IPS-18c (cell line): Measurements from ENCODE around the gene CCL24.
"Not testable (repeated sequence)": the region's sequence is repeated elsewhere in the genome, so short reads cannot be mapped to it uniquely, and the experiment has no call there.

Experiments used
- H3K4me3 ChIP-seq: 2 replicates; pipeline ENCODE4 v1.7.0; 2013; ENCODE audit warnings: low read depth, mild to moderate bottlenecking, low read length, moderate library complexity; ENCODE audit not compliant: insufficient read depth
- H3K9me3 ChIP-seq: one replicate; pipeline ENCODE4 v1.6.1; 2013; ENCODE audit warnings: mild to moderate bottlenecking, low read length, moderate library complexity; ENCODE audit not compliant: control insufficient read depth, insufficient read depth

CCL24 gene, protein sequence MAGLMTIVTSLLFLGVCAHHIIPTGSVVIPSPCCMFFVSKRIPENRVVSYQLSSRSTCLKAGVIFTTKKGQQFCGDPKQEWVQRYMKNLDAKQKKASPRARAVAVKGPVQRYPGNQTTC

GRCh38 chr7:75813781-75814236 lies at the start of gene CCL24:
Gene CCL24 (minus strand): TSS chr7:75813806. CDS start chr7:75813715, 91 bp downstream.
- Histone ChIP-seq H3K9me3 (no peaks in the 10 kb centered on the region), H3K4me3 (no peak within 1 kb of the TSS)

DNA sequence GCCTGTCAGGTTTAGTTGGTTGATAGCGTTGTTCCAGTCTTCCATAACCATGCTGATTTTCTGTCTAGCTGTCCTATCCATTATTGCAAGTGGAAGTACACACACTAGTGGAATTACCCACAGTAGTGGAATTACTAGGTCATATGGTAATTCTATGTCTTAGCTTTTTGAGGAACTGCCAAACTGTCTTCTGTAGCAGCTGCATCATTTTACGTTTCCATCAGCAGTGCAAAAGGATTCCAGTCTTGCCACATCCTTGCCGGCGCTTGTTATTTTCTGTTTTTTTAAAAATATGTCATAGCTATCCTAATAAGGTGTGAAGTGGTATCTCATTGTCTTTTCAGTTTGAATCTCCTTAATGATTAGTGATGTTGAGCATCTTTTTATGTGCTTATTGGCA lies 48.0 kb upstream of the CCL24 start:
- Histone ChIP-seq H3K9me3 (no peaks in the 10 kb centered on the region), H3K4me3 (no peak overlapping the region)

- H3K9me3 ChIP-seq, result no peaks in the 10 kb centered on the region
- H3K4me3 ChIP-seq, result no peak overlapping the region
These were observed 44.8 kb upstream of the CCL24 start for GRCh38 chr7:75858410-75858809.

GRCh38 chr7:75856536-75856935 lies 42.9 kb upstream of the CCL24 start:
- no peaks in the 10 kb centered on the region for H3K9me3 ChIP-seq
- no peak overlapping the region for H3K4me3 ChIP-seq

DNA sequence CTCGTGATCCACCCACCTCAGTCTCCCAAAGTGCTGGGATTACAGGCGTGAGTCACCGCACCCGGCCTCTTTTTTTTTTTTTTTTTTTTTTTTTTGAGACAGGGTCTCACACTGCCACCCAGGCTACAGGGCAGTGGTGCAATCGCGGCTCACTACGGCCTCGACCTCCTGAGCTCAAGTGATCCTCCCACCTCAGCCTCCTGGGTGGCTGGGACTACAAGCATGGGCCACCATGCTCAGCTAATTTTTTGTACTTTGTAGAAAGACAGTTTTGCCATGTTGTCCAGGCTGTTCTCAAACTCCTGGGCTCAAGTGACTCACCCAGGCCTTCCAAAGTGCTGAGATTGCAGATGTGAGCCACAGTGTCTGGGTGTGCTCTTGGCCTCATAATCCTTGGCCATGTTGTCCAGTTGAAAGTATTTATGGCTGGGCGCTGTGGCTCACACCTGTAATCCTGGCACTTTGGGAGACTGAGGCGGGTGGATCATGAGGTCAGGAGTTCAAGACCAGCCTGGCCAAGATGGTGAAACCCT lies 41.3 kb upstream of the CCL24 start:
- H3K9me3 ChIP-seq, H3K4me3 ChIP-seq: not testable (repeated sequence)

GRCh38 chr7:75854233-75854632 lies 40.6 kb upstream of the CCL24 start:
- H3K9me3 ChIP-seq, result no peaks in the 10 kb centered on the region
- no peak overlapping the region for H3K4me3 ChIP-seq

DNA sequence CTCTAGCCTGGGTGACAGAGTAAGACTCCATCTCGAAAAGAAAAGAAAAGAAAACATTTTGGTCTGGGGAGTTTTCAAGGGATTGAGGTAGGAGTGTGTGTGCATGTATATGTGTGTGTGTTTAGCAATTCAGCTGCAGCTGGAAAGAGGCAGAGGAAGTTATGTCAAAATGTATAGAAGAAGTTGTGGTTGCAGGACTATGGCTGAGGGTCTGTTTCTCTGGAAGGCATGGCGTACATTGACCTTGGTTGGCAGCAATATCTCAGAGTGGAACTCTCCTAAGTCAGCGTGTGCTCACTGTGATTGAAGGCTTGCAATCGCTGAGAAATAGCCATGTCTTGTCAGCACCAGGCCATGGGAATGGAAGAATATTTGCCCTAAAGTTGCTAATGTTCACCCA lies 36.6 kb upstream of the CCL24 start:
- Histone ChIP-seq H3K9me3 (no peaks in the 10 kb centered on the region), H3K4me3 (no peak overlapping the region)

DNA sequence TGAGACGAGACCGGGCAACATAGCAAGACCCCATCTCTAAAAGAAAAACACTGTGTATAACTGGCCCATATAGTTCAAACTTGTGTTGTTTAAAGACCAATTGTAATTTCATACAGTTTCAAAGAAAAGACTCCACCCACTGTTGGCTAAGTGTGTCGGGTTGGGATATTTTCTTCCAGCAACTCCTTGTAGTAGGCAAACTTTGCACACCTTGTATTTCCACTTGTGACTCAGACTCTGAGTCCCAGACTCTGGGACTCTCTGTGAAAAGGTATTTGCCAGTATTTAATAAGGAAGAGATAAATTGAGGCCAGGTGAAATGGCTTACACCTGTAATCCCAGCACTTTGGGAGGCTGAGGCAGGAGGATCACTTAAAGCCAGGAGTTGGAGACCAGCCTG lies 36.0 kb upstream of the CCL24 start:
- H3K4me3 ChIP-seq, result no peak overlapping the region

GRCh38 chr7:75847707-75848106 lies 34.1 kb upstream of the CCL24 start:
- no peaks in the 10 kb centered on the region for H3K9me3 ChIP-seq
- no peak overlapping the region for H3K4me3 ChIP-seq

More for the DNA sequence above, 36.0 kb upstream of the CCL24 start:
- no peaks in the 10 kb centered on the region for H3K9me3 ChIP-seq

GRCh38 chr7:75845132-75845531 lies 31.5 kb upstream of the CCL24 start:
- H3K9me3 ChIP-seq, H3K4me3 ChIP-seq: not testable (repeated sequence)

GRCh38 chr7:75844158-75844557 lies 30.6 kb upstream of the CCL24 start:
- no peak overlapping the region for H3K4me3 ChIP-seq
- H3K9me3 ChIP-seq, result no peaks in the 10 kb centered on the region

DNA sequence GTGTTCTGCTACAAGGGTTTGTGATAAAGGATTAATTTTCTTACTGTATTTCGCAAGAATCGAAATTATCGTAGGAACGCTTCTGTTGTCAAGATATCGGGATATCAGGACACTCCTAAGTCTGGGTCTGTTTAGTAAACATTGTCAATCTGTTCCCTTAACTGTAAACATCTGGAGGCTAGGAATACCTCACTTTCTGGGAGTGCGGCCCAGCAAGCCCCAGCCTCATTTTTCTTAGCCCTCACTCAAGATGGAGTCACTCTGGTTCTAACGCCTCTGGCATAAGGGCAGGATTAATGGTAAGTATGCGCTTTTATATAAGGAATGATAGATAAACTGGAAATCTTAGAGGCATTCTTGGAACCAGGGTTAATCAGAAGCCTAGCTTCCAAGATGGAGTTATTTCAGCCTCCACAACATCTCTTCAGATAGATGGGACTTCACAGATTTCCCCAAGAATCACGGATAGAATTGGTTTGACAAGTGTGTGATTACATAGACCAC lies 30.1 kb upstream of the CCL24 start:
- no peaks in the 10 kb centered on the region for H3K9me3 ChIP-seq
- no peak overlapping the region for H3K4me3 ChIP-seq

GRCh38 chr7:75842836-75843446 lies 29.3 kb upstream of the CCL24 start:
- no peak overlapping the region for H3K4me3 ChIP-seq
- no peaks in the 10 kb centered on the region for H3K9me3 ChIP-seq

DNA sequence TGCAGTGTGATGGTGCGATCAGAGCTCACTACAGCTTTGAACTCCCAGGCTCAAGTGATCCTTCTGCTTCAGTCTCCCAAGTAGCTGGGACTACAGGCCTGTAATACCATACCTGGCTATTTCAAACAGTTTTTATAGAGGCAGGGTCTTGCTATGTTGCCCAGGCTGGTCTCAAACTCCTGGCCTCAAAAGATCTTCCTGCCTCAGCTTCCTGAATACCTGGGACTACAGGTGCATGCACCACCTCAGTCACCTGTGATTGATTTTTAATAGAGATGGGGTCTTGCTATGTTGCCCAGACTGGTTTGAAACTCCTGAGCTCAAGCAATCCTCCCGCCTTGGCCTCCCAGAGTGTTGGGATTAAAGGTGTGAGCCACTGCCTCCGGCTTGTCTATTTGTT lies 26.4 kb upstream of the CCL24 start:
- Histone ChIP-seq H3K4me3 (no peak overlapping the region), H3K9me3 (no peaks in the 10 kb centered on the region)

- not testable (repeated sequence) for H3K4me3 ChIP-seq, H3K9me3 ChIP-seq
These were observed 24.8 kb upstream of the CCL24 start for GRCh38 chr7:75838281-75838930.

GRCh38 chr7:75836798-75837197 lies 23.2 kb upstream of the CCL24 start:
- Histone ChIP-seq H3K4me3 (no peak overlapping the region), H3K9me3 (no peaks in the 10 kb centered on the region)

DNA sequence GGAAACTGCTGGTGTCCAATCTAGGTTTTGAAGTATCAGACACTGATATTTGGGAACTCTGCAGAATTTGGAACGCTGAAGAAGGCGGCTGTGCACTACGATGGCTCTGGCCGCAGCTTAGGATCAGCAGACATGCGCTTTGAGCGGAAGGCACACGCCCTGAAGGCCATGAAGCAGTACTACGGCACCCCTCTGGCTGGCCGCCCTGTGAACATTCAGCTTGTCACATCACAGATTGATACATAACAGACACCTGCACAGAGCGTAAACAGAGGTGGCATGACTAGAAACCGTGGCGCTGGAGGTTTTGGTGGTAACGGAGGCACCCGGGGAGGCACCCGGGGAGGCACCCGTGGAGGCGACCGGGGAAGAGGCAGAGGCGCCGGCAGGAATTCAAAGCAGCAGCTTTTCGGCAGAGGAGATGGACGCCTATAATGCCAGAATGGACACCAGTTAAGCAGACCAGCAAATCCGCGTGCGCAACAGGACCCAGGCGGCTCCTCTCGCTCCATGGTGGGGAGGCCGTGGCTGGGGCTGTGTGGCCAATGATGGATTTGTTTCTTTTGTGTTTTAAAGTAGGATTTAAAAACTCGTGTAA lies 22.2 kb upstream of the CCL24 start:
- H3K9me3 ChIP-seq, result no peaks in the 10 kb centered on the region
- H3K4me3 ChIP-seq, result no peak overlapping the region

- not testable (repeated sequence) for H3K9me3 ChIP-seq, H3K4me3 ChIP-seq
These were observed 20.1 kb upstream of the CCL24 start for GRCh38 chr7:75833662-75834061.
